GM21576 (cell line): Measurements from ENCODE around the gene TLX1.

Experiments
- ATAC-seq: cut with Tn5 transposase; IDR thresholded peaks from one replicate; pipeline ENCODE4 v1.9.1; 2021; ENCODE audit warnings: mild to moderate bottlenecking, moderate library complexity; ENCODE audit not compliant: unreplicated experiment

The TLX1 gene

DNA sequence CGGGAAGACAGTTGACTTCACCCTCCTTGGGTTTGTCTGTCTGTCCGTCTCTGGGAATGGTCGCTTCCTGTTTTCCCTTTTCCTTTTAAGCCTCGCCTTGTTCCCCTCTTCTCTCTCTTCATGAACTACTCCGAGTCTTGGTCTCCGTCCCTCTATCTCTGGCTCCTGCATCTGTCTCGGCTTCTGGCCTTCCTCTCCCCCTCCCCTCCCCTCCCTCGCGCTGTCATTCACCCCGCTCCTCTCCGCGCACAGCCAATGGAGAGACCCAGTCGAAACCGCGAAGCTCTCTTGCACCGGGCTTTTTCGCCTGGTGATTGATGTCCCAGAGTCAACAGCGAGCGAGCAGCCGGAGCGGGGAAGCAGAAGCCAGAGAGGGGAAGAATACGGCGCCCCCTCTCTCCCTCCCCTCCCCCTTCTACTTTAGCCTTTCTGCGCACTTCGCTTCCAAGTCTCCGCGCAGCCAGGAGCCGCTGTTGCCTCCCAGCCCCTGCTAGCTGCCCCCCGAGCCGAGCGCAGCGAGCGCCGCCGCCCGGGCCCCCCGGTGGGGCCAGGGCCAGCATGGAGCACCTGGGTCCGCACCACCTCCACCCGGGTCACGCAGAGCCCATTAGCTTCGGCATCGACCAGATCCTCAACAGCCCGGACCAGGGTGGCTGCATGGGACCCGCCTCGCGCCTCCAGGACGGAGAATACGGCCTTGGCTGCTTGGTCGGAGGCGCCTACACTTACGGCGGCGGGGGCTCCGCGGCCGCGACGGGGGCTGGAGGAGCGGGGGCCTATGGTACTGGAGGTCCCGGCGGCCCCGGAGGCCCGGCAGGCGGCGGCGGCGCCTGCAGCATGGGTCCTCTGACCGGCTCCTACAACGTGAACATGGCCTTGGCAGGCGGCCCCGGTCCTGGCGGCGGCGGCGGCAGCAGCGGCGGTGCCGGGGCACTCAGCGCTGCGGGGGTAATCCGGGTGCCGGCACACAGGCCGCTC lies at the start of gene TLX1:
TSS of gene TLX1 (plus strand) at position 317 of the 978 bp plus-strand sequence. CDS start at position 559, 242 bp downstream.
- ATAC-seq = no peak

DNA sequence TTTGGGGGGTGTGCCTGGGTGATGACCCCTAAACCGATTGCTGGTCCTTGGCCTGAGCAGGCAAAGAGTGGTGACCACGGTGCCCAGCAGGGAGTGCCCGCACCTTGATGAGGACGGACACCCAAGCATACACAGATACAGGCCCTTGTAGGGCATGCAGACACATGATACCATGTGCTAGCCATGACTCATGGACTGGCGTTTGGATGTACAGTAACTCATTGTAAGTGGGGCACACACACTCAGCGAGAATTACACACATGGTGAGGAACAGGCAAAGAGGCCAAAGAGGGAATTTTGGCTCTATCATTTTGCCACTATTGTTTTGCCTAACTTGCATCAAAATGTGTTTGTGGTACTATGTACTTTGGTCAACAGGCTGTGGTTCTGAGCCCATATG lies 45.3 kb upstream of the TLX1 start:
- no peak for ATAC-seq

- ATAC-seq = no peak
These were observed 43.7 kb upstream of the TLX1 start for GRCh38 chr10:101087376-101087775.

GRCh38 chr10:101087965-101088364 lies 43.1 kb upstream of the TLX1 start:
- no peak for ATAC-seq

DNA sequence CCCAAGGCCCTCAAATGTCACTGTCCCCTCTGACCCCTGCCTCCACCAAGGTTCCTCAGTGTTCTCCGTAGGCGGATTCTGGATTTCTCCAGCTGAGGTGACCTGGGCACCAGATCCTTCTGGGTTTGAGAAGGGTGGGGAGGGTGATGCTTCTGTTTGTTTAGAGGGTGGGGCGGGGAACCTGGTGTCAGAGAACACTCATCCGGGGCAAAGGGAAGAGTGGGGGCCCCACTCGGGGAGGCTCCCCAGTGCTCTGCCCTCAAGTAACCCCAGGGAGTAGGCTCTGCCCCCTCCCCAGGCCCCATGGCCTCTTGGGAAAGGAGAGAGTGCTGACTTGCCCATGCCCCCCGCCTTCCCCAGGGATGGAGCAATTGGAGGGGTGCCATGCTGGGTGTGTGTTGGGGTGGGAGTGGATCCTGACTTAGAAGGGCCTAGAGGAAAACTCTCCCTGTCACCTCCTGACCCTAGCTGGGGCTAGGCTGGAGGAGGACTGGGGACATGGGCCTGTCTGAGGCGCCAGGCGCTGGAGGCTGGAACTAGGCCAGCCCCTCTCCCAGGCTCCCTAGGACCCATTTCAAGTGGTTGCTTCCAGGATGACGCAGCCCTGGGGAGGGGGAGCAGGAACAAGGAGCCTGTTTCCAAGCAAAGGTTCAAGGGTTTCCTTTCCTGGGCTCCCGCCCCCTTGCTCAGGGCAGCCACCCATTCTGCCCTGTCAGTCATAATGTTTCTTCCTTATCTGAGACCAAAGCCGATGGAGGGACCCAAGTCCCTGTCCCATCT lies 41.4 kb upstream of the TLX1 start:
- ATAC-seq = no peak

- ATAC-seq = no peak
These were observed 40.5 kb upstream of the TLX1 start for GRCh38 chr10:101090597-101090996.

DNA sequence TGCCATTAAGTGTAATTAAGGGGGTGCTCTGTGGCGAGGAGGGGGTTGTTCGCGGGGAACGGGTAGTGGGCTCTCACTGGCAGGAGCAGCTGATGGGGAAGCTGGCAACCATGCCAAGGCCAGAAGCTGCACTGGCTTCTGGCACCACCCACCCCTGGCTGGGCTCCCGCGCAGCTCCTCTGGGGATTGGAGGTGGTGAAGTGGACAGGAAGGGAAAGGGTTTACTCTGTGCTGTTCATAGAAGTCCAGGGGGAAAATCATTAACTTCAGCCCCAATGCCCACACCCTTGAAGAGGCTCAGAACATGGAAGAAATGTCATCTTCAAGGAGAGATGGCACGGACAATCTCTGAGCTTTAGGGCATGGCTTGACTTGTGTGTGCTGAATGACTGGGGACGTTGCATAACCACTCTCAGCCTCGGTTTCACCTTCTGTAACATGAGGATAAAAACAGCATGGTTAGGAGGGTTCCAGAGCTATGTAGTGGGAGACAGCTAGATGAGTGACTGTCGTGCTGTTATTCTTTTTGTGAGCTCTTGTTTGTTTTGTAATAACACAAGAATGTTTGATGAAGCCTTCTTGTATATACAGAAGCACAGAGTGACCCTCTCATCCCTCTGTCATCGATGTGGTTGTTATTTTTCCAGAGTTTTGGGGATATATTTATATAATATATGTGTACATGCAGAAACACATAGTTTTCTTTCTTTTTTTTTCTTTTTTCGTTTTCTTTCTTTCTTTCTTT lies 39.4 kb upstream of the TLX1 start:
- no peak for ATAC-seq

DNA sequence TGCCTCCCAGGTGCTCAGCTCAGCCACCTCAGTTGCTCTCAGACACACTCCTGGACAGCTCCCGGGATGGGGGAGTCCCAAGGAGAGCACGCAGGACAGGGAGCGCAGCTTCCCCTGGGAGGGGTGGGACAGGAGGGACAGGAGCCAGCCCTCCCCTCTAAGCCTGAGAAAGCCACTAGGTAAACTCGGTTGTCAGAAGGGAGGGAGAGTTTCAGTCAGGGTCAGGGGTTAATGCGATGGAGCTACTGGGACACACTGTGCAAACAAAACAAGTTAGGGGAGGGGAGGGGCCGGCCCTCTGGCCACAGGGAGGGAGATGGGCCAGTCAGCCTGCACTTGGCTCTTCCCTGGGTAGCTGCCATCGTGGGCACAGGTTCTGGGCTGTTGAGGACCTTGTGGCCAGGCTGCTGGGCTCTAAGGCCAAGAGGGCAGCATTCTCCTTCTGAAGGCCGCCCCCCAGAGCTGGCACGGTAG lies 38.2 kb upstream of the TLX1 start:
- no peak for ATAC-seq

DNA sequence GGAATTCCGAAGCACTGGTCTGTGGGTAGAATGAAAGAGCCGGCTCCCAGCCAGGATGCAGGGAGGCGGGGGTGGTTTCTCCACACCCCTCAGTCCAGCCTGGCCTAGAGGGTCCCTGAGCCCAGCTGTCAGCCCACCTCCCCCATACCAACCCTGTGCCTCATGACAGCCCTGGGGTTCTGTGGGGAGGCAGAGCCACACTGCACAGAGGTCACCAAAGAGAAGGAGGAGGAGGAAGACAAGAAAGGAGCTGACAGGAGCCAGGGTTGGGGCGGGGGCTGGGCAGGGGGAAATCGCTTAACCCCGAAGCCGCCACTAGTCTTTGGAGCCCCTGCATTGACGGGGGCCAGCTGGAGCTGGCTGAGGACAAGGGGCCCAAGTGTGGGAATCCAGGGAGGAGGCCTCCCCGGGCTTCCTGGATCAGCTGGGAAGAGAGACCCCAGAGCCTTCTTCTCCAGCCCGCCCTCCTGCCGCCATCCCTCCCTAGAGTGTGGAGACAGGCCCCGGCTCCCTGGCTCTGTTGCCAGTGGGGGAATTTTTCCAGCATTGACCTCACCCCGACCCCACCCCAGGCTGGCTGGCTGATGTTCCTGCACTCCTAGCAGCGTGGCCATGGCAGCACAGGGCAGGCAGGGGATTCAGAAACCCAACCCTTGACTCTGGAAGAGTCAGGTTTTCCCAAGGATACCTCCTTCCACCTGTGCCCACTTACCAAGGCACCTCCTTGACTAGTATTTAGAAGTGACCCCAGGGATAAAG lies 36.8 kb upstream of the TLX1 start:
- ATAC-seq = no peak

GRCh38 chr10:101095004-101095403 lies 36.1 kb upstream of the TLX1 start:
- ATAC-seq = no peak

DNA sequence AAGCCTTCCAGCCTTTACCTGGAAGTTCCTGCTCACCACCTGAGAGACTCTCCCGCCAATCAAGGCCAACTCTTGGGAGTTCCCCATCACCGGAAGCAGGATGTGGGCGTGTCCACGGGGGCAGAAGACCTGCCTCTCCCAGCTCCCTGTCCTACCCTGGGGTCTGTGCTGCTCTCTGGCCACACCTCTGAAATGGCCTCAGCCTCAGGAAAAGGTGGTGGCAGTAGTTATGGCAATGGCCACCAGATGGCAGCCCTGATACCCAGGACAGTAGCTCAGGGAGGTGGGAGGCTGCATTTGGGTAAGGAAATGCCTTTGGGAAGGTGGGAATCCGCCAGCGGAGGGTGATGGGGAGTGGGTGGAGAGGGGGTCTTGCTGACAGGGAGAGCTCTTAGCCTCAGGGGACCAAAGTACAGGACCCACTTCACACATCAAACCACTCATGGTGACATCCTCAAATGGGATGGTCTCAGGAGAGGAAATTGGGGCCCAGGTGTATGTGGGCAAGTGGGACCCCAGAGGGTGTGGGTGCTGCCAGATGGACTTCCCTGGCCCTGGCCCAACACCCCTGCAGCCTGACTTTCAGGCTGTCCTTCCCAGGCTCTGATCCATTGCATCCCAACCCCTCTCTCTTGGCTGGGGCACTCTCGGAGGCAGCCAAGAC lies 35.4 kb upstream of the TLX1 start:
- peak; percentile 64 for ATAC-seq

GRCh38 chr10:101096378-101096777 lies 34.7 kb upstream of the TLX1 start:
- ATAC-seq = no peak

- no peak for ATAC-seq
These were observed 33.2 kb upstream of the TLX1 start for GRCh38 chr10:101097881-101098280.

GRCh38 chr10:101099901-101100300 lies 31.2 kb upstream of the TLX1 start:
- ATAC-seq = no peak

- ATAC-seq = no peak
These were observed 29.7 kb upstream of the TLX1 start for GRCh38 chr10:101101372-101101881.

DNA sequence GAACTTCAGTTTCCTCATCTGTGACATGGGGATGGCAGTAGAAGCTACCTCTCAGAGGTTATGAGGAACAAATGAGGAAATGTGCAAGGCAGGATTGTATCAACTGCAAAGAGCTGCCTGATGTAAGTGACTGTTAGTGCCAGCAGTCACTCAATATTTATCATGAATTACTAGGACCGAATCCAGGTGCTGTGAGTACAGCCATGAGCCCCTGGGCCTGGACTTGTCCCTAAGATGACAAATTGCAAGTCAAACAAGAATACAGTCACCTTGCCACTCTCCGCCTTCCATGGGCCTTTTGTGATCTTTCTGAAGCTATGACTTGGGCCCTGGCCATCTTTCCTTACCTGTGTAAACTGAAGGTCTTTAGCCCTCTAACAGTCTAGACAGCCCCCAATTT lies 27.7 kb upstream of the TLX1 start:
- no peak for ATAC-seq

- ATAC-seq = no peak
These were observed 24.7 kb upstream of the TLX1 start for GRCh38 chr10:101106351-101106750.

DNA sequence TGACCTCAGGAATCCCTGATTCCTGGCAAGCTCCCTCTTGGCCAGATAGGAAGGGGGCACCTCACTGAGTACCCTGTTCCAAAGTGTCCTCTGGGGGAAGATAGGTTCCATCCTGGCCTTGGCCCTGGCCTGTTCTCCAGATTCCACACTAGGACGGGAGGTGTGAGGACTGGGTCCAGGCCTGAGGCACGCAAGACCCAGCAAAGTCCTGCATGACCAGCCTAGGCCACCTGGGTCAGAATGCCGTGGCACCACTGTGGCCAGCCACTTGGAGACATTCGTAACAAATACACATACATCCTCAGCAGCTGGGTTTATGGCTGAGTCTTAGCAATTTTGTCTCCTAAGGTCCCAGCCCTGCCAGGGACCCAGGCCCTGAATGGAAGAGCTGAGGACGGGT lies 23.3 kb upstream of the TLX1 start:
- no peak for ATAC-seq

GRCh38 chr10:101110856-101111523 lies 20.1 kb upstream of the TLX1 start:
- no peak for ATAC-seq
